H9 (cell line): ENCODE results near the gene PIP5K1C. TPM values are rescaled to one million over a fixed set of nuclear protein-coding genes. Genes with fewer than 3 reads are reported as not detected.

Experiments used
- DNase-seq: peaks from one replicate; pipeline ENCODE4 v3.0.0-alpha.2; 2017
- H2AFZ ChIP-seq: one replicate; pipeline ENCODE4 v1.6.1; 2013; ENCODE audit warnings: mild to moderate bottlenecking, low read length, control low read depth, moderate library complexity
- H2AK5ac ChIP-seq: 2 replicates; pipeline ENCODE4 v1.6.1; 2013; ENCODE audit warnings: low read length, control low read depth, mixed read lengths; ENCODE audit not compliant: insufficient read length
- H2BK120ac ChIP-seq: one replicate; pipeline ENCODE4 v1.6.1; 2013; ENCODE audit warnings: low read depth, mild to moderate bottlenecking, low read length, control low read depth, inconsistent platforms; ENCODE audit not compliant: poor library complexity, severe bottlenecking
- H2BK12ac ChIP-seq: 2 replicates; pipeline ENCODE4 v1.6.1; 2013; ENCODE audit warnings: low read length, control low read depth, mixed read lengths, low read depth; ENCODE audit not compliant: insufficient read length
- H2BK15ac ChIP-seq: 2 replicates; pipeline ENCODE4 v1.6.1; 2013; ENCODE audit warnings: low read depth, low read length, control low read depth
- H2BK20ac ChIP-seq: one replicate; pipeline ENCODE4 v1.6.1; 2013; ENCODE audit warnings: low read depth, mild to moderate bottlenecking, low read length, control low read depth, inconsistent platforms; ENCODE audit not compliant: poor library complexity, severe bottlenecking
- H2BK5ac ChIP-seq: 2 replicates; pipeline ENCODE4 v1.6.1; 2013; ENCODE audit warnings: low read length, control low read depth, mixed read lengths; ENCODE audit not compliant: insufficient read length
- H3K14ac ChIP-seq: 2 replicates; pipeline ENCODE4 v1.6.1; 2013; ENCODE audit warnings: low read length, control low read depth; ENCODE audit not compliant: insufficient read depth
- H3K18ac ChIP-seq: 2 replicates; pipeline ENCODE4 v1.6.1; 2013; ENCODE audit warnings: low read depth, mild to moderate bottlenecking, mixed read lengths, low read length, control low read depth; ENCODE audit not compliant: insufficient read length
- H3K23ac ChIP-seq: 2 replicates; pipeline ENCODE4 v1.6.1; 2013; ENCODE audit warnings: low read length, control low read depth, mixed read lengths, low read depth; ENCODE audit not compliant: insufficient read length
- H3K23me2 ChIP-seq: 2 replicates; pipeline ENCODE4 v1.6.1; 2013; ENCODE audit warnings: low read depth, mild to moderate bottlenecking, mixed read lengths, low read length, control low read depth; ENCODE audit not compliant: insufficient read length, poor library complexity, severe bottlenecking
- H3K27ac ChIP-seq: 2 replicates; pipeline ENCODE4 v1.5.1; 2013; ENCODE audit warnings: low read length, control low read depth, mixed read lengths, low read depth; ENCODE audit not compliant: insufficient read length
- H3K27me3 ChIP-seq: 2 replicates; pipeline ENCODE4 v1.6.1; 2013; ENCODE audit warnings: low read length, control low read depth, inconsistent platforms; ENCODE audit not compliant: insufficient read depth
- H3K4ac ChIP-seq: 2 replicates; pipeline ENCODE4 v1.6.1; 2013; ENCODE audit warnings: low read depth, mild to moderate bottlenecking, control low read depth, inconsistent platforms, low read length, moderate library complexity
- H3K4me1 ChIP-seq: 2 replicates; pipeline ENCODE4 v1.6.1; 2013; ENCODE audit warnings: low read length, control low read depth, inconsistent platforms; ENCODE audit not compliant: insufficient read depth
- H3K4me2 ChIP-seq: 2 replicates; pipeline ENCODE4 v1.6.1; 2013; ENCODE audit warnings: low read length, control low read depth, mixed read lengths; ENCODE audit not compliant: insufficient read length, insufficient read depth
- H3K56ac ChIP-seq: 2 replicates; pipeline ENCODE4 v1.6.1; 2013; ENCODE audit warnings: low read depth, mild to moderate bottlenecking, mixed read lengths, low read length, control low read depth; ENCODE audit not compliant: insufficient read length
- H3K79me1 ChIP-seq: 2 replicates; pipeline ENCODE4 v1.6.1; 2013; ENCODE audit warnings: low read depth, mild to moderate bottlenecking, moderate library complexity, low read length, control low read depth, inconsistent platforms; ENCODE audit not compliant: insufficient read depth, poor library complexity, severe bottlenecking
- H3K79me2 ChIP-seq: 2 replicates; pipeline ENCODE4 v1.6.1; 2013; ENCODE audit warnings: low read length, control low read depth, inconsistent platforms; ENCODE audit not compliant: insufficient read depth
- H3K9ac ChIP-seq: 2 replicates; pipeline ENCODE4 v1.6.1; 2013; ENCODE audit warnings: low read length, control low read depth, mixed read lengths; ENCODE audit not compliant: insufficient read length; ENCODE audit errors: extremely low read depth
- H3K9me3 ChIP-seq: one replicate; pipeline ENCODE4 v1.6.1; 2013; ENCODE audit warnings: low read depth, low read length, inconsistent platforms; ENCODE audit not compliant: control insufficient read depth
- H3T11ph ChIP-seq: one replicate; pipeline ENCODE4 v1.6.1; 2013; ENCODE audit warnings: mild to moderate bottlenecking, low read length, control low read depth, inconsistent platforms
- H4K20me1 ChIP-seq: one replicate; pipeline ENCODE4 v1.6.1; 2013; ENCODE audit not compliant: control insufficient read depth, insufficient read length, insufficient read depth
- H4K5ac ChIP-seq: 2 replicates; pipeline ENCODE4 v1.6.1; 2013; ENCODE audit warnings: low read depth, mild to moderate bottlenecking, mixed read lengths, low read length, control low read depth; ENCODE audit not compliant: insufficient read length
- H4K8ac ChIP-seq: replicated peaks from 2 replicates; pipeline ENCODE4 v1.6.1; 2013; ENCODE audit warnings: low read length, control low read depth, mixed read lengths, low read depth; ENCODE audit not compliant: insufficient read length
- H4K91ac ChIP-seq: 2 replicates; pipeline ENCODE4 v1.6.1; 2013; ENCODE audit warnings: low read depth, mild to moderate bottlenecking, moderate library complexity, mixed read lengths, low read length, control low read depth; ENCODE audit not compliant: insufficient read length
- H3K27ac Mint-ChIP-seq, 3 experiments: 2 replicates in 2 of 3; 3 replicates in 1 of 3; pipeline ENCODE4 v1.8.0; 2020 to 2021; ENCODE audit warnings: mixed read lengths in 3 of 3, mild to moderate bottlenecking in 1 of 3, moderate library complexity in 1 of 3
- H3K27me3 Mint-ChIP-seq: 2 replicates; pipeline ENCODE4 v1.8.0; 2021; ENCODE audit warnings: low read depth, mild to moderate bottlenecking, moderate library complexity, mixed read lengths
- H3K36me3 Mint-ChIP-seq, 3 experiments: 2 replicates in 2 of 3; 3 replicates in 1 of 3; pipeline ENCODE4 v1.8.0; 2020 to 2021; ENCODE audit warnings: low read depth in 3 of 3, mixed read lengths in 3 of 3; ENCODE audit not compliant: insufficient read depth in 1 of 3
- H3K4me1 Mint-ChIP-seq, 2 experiments: 2 replicates each; pipeline ENCODE4 v1.8.0; 2020; ENCODE audit warnings: mixed read lengths in 2 of 2
- H3K4me3 Mint-ChIP-seq, 2 experiments: 2 replicates in 1 of 2; 3 replicates in 1 of 2; pipeline ENCODE4 v1.8.0; 2020 to 2021; ENCODE audit warnings: mild to moderate bottlenecking in 2 of 2, mixed read lengths in 2 of 2, moderate library complexity in 1 of 2
- H3K9me3 Mint-ChIP-seq, 2 experiments: 2 replicates in 1 of 2; 3 replicates in 1 of 2; pipeline ENCODE4 v1.8.0; 2020; ENCODE audit warnings: mild to moderate bottlenecking in 2 of 2, mixed read lengths in 2 of 2, moderate library complexity in 1 of 2
- WGBS: extraction: QIAGEN DNeasy Blood & Tissue Kit; methylation state at CpG from one replicate; pipeline ENCODE4 v1.1.7; 2013; ENCODE audit warnings: missing lambda C conversion rate, low lambda C conversion rate, mixed read lengths; ENCODE audit not compliant: insufficient read length; ENCODE audit errors: extremely low coverage; 5-methylcytosine and 5-hydroxymethylcytosine counted together
- total RNA-seq: library from RNA; stranded (reverse); gene quantifications from 2 replicates; pipeline ENCODE4 v1.2.1, GENCODE V29; 2021
- TF ChIP-seq, protein P1 (sequence below): fragments of 200-600 bp; sonication (generic); conservative IDR thresholded peaks from 3 replicates; pipeline ENCODE4 v1.8.0; 2021; ENCODE audit warnings: antibody characterized with exemption, mild to moderate bottlenecking

Gene PIP5K1C
- total RNA-seq, 1 experiment from 2014 or later: 41.7 TPM

DNA sequence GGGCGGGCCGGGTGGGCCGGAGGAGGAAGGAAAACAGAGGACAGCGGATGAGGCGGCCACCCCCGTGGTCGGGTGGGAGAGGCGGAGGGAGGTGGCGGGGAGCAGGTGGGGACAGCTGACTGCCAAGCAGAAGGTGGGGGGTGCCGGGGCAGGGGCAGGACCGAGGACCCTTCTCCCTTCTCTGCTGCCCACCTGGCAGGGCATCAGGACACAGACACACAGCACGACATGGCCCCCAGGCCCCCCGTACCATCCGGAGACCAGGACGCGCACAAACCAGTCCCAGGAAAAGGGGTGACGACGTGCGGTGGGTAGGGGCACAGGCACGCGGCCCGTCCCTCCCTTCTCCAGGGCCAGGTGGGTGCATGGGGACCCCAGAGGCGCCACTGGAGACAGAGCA, 62.6 kb downstream of the PIP5K1C start:
- H3K27ac Mint-ChIP-seq: no peak overlapping the region
- Histone ChIP-seq H3K23me2 (no peaks in the 10 kb centered on the region), H3K18ac (no peak overlapping the region), H3K4me2 (no peak overlapping the region), H3K14ac (no peak overlapping the region), H3K79me1 (no peaks in the 10 kb centered on the region), H2BK5ac (no peak overlapping the region), H2AK5ac (no peak overlapping the region), H4K5ac (no peak overlapping the region), H3K9me3 (no peaks in the 10 kb centered on the region), H3T11ph (no peak overlapping the region), H2BK20ac (no peak overlapping the region), H3K23ac (no peak overlapping the region), H3K4ac (no peak overlapping the region), H3K9ac (no peak overlapping the region), H3K79me2 (no peaks in the 10 kb centered on the region), H4K8ac (no peak overlapping the region), H2AFZ (no peak overlapping the region), H2BK12ac (no peak overlapping the region), H3K27ac (no peak overlapping the region), H4K91ac (no peak overlapping the region), H2BK120ac (no peak overlapping the region), H3K4me1 (no peaks in the 10 kb centered on the region), H3K27me3 (no peaks in the 10 kb centered on the region), H3K56ac (no peak overlapping the region), H4K20me1 (no peaks in the 10 kb centered on the region), H2BK15ac (no peak overlapping the region)
- no peaks in the 10 kb centered on the region for H3K27me3 Mint-ChIP-seq
- no peaks in the 10 kb centered on the region for H3K4me1 Mint-ChIP-seq
- TF ChIP-seq, protein P1, sequence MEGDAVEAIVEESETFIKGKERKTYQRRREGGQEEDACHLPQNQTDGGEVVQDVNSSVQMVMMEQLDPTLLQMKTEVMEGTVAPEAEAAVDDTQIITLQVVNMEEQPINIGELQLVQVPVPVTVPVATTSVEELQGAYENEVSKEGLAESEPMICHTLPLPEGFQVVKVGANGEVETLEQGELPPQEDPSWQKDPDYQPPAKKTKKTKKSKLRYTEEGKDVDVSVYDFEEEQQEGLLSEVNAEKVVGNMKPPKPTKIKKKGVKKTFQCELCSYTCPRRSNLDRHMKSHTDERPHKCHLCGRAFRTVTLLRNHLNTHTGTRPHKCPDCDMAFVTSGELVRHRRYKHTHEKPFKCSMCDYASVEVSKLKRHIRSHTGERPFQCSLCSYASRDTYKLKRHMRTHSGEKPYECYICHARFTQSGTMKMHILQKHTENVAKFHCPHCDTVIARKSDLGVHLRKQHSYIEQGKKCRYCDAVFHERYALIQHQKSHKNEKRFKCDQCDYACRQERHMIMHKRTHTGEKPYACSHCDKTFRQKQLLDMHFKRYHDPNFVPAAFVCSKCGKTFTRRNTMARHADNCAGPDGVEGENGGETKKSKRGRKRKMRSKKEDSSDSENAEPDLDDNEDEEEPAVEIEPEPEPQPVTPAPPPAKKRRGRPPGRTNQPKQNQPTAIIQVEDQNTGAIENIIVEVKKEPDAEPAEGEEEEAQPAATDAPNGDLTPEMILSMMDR: no peak
- peaks cover 8 to 29% (median 21%) of the 10 kb centered on the region in 3 experiments; a peak in 6 of 7 replicates for H3K36me3 Mint-ChIP-seq
- DNase-seq: no peak
- no peak overlapping the region for H3K4me3 Mint-ChIP-seq
- WGBS: no CpG with 5 or more reads among the region's 23 CpGs
- no peaks in the 10 kb centered on the region; a peak in 1 of 5 replicates for H3K9me3 Mint-ChIP-seq
